Calu3 (cell line): ENCODE data around the gene COL6A3. TPM values are rescaled to one million over a fixed set of nuclear protein-coding genes. Genes with fewer than 3 reads are reported as not detected.
"Not testable (repeated sequence)": the region's sequence is repeated elsewhere in the genome, so short reads cannot be mapped to it uniquely, and the experiment has no call there.

Source experiments
- BruUV-seq: library from RNA; stranded (reverse); fragments of 400-500 nt; replicated peaks from 2 replicates; lab custom pipeline; 2021; lab: Mats Ljungman, UMichigan
- CTCF ChIA-PET: fragments of 300-600 bp; sonication (Branson Sonifier 250); formaldehyde crosslinking; loops from one replicate; lab custom pipeline; 2022; ENCODE audit warnings: antibody characterized with exemption; lab: Charles Lee
- DNase-seq: peaks from one replicate; pipeline ENCODE4 v3.0.0; 2022
- H3K27ac Mint-ChIP-seq: one replicate; pipeline ENCODE4 v1.8.0; 2022; ENCODE audit warnings: mixed read lengths; ENCODE audit not compliant: unreplicated experiment
- H3K27me3 Mint-ChIP-seq: one replicate; pipeline ENCODE4 v1.8.0; 2022; ENCODE audit warnings: mixed read lengths; ENCODE audit not compliant: unreplicated experiment
- H3K36me3 Mint-ChIP-seq: one replicate; pipeline ENCODE4 v1.8.0; 2022; ENCODE audit warnings: mild to moderate bottlenecking, moderate library complexity, mixed read lengths; ENCODE audit not compliant: insufficient read depth, unreplicated experiment
- H3K4me1 Mint-ChIP-seq: one replicate; pipeline ENCODE4 v1.8.0; 2022; ENCODE audit warnings: mild to moderate bottlenecking, low read depth, mixed read lengths; ENCODE audit not compliant: unreplicated experiment
- H3K4me3 Mint-ChIP-seq: one replicate; pipeline ENCODE4 v1.8.0; 2022; ENCODE audit warnings: mild to moderate bottlenecking, low read depth, moderate library complexity, mixed read lengths; ENCODE audit not compliant: unreplicated experiment
- H3K9me3 Mint-ChIP-seq: one replicate; pipeline ENCODE4 v1.8.0; 2022; ENCODE audit warnings: low read depth, mixed read lengths; ENCODE audit not compliant: unreplicated experiment
- intact Hi-C: fragments of 100-400 bp; cut with micrococcal nuclease; formaldehyde crosslinking; loops from one replicate; pipeline ENCODE4 v1.10.0; 2022; ENCODE audit not compliant: unreplicated experiment
- total RNA-seq: library from RNA; stranded (reverse); gene quantifications from 2 replicates; pipeline ENCODE4 v1.2.3, GENCODE V29; 2022
- TF ChIP-seq, protein P1 (sequence below): fragments of 200-600 bp; IDR thresholded peaks from one replicate; pipeline ENCODE4 v1.8.0; 2022; ENCODE audit warnings: antibody characterized with exemption; ENCODE audit not compliant: unreplicated experiment

The COL6A3 gene
- total RNA-seq, 1 experiment from 2014 or later = 0.07 TPM

DNA sequence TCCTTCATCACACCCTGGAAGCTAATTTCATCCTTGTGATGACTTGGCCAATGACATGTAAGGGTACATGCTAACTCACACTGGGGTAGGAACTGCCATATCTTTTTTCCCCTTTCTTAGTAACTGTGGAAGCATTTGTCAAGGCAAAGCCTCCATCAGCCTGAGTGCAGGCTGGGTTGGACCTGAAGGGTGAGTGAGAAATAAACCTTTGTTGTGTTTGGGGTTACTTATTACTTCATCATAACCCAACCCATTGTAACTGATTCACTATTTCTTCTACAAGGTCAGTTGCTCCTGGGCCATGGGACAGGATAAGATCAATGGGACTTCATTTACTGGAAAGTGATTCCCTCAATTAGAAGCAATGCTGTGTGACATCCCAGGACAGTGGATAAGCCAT is 108.4 kb downstream of the COL6A3 start:
- peaks cover 25% of the 10 kb centered on the region for H3K4me1 Mint-ChIP-seq
- TF ChIP-seq, protein P1, sequence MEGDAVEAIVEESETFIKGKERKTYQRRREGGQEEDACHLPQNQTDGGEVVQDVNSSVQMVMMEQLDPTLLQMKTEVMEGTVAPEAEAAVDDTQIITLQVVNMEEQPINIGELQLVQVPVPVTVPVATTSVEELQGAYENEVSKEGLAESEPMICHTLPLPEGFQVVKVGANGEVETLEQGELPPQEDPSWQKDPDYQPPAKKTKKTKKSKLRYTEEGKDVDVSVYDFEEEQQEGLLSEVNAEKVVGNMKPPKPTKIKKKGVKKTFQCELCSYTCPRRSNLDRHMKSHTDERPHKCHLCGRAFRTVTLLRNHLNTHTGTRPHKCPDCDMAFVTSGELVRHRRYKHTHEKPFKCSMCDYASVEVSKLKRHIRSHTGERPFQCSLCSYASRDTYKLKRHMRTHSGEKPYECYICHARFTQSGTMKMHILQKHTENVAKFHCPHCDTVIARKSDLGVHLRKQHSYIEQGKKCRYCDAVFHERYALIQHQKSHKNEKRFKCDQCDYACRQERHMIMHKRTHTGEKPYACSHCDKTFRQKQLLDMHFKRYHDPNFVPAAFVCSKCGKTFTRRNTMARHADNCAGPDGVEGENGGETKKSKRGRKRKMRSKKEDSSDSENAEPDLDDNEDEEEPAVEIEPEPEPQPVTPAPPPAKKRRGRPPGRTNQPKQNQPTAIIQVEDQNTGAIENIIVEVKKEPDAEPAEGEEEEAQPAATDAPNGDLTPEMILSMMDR = no peak
- CTCF ChIA-PET = no interaction called here

DNA sequence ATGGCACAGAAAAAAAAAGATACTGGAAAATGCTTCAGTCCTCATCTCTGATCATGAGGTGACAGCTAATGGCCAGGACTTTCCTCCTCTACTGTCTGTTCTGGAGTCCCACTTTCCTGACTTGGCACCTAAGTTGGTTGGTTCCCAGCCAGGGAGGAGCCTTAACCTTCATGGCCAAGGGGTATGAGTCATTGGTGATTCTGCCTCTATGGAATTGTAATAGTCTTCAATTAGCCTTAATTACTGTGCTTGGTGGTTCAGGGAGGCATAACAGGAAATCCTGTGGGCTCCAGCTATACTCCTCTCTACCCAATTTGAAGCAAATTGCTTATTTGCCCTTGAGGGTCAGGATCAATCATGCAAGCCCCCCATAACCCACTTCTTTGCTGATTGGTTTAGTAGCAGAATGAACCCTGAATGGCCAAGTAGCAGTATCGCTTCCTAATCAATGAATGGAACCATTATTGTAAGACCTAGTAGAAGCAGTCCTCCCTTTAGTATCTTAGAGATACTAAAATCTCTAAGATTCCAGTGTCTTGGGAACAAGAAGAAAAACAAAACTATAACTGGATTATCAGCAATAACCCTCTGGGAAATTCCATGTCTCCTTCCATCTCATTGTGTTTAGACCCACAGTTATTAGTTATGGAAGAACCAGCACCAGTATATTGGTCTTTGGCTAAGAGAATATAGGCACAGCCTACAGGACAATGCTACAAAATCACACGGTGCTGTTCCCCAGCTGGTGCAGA is 109.0 kb downstream of the COL6A3 start:
- TF ChIP-seq, protein P1 = no peak
- Mint-ChIP-seq H3K9me3 (peaks cover 9% of the 10 kb centered on the region), H3K27ac (no peak overlapping the region), H3K27me3 (peaks cover 52% of the 10 kb centered on the region), H3K4me3 (no peak overlapping the region), H3K36me3 (peaks cover 5% of the 10 kb centered on the region), H3K4me1 (peaks cover 25% of the 10 kb centered on the region)
- CTCF ChIA-PET = no interaction called here
- BruUV-seq = no TSS peak
- intact Hi-C loops = no loop called here
- DNase-seq = no peak

More for the DNA sequence above, 108.4 kb downstream of the COL6A3 start:
- intact Hi-C loops = no loop called here
- Mint-ChIP-seq H3K27me3 (peaks cover 48% of the 10 kb centered on the region), H3K9me3 (peaks cover 9% of the 10 kb centered on the region), H3K4me3 (no peak overlapping the region), H3K36me3 (peaks cover 5% of the 10 kb centered on the region), H3K27ac (no peak overlapping the region)
- BruUV-seq = no TSS peak
- no peak for DNase-seq

DNA sequence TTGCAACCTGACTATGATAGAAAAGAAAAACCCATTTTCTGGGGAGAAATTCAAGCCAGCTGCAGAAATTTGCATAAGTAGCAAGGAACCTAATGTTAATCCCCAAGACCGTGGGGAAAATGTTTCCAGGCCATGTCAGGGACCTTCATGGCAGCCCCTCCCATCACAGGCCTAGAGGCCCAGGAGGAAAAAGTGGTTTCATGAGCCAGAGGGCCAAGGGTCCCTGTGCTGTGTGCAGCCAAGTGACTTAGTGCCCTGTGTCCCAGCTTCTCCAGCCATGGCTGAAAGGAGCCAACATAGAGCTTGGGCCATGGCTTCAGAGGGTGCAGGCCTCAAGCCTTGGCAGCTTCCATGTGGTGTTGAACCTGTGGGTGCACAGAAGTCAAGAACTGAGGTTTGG is 110.7 kb downstream of the COL6A3 start:
- H3K27ac Mint-ChIP-seq, intact Hi-C loops, BruUV-seq, H3K4me3 Mint-ChIP-seq, CTCF ChIA-PET, DNase-seq, H3K9me3 Mint-ChIP-seq: not testable (repeated sequence)
- Mint-ChIP-seq H3K4me1 (peaks cover 32% of the 10 kb centered on the region), H3K36me3 (peaks cover 11% of the 10 kb centered on the region), H3K27me3 (peaks cover 36% of the 10 kb centered on the region)

DNA sequence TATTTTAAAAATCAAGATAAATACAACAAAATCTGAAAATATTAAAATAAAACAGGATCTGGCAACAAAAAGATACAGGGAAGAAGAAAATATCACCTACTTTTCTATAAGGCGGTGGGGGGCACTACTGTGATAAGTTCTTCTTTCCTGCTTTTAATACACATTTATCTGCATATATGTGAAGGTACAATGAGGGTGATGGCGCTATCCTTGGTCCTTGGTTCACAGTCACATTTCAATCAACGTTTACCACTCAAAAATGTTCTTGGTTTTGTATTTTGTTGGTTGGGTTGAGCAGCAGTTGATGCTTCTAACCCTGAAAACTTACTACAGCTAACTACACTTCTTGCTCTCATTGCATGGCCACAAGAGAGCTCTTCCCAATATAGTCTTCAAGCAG is 112.4 kb downstream of the COL6A3 start:
- peaks cover 46% of the 10 kb centered on the region for H3K4me1 Mint-ChIP-seq
- no TSS peak for BruUV-seq
- intact Hi-C loops = no loop called here
- H3K27ac Mint-ChIP-seq = no peak overlapping the region
- H3K27me3 Mint-ChIP-seq = peaks cover 20% of the 10 kb centered on the region
- TF ChIP-seq, protein P1 = no peak
- CTCF ChIA-PET = no interaction called here
- peaks cover 9% of the 10 kb centered on the region for H3K9me3 Mint-ChIP-seq
- no peak for DNase-seq
- peaks cover 9% of the 10 kb centered on the region for H3K36me3 Mint-ChIP-seq
- no peak overlapping the region for H3K4me3 Mint-ChIP-seq

DNA sequence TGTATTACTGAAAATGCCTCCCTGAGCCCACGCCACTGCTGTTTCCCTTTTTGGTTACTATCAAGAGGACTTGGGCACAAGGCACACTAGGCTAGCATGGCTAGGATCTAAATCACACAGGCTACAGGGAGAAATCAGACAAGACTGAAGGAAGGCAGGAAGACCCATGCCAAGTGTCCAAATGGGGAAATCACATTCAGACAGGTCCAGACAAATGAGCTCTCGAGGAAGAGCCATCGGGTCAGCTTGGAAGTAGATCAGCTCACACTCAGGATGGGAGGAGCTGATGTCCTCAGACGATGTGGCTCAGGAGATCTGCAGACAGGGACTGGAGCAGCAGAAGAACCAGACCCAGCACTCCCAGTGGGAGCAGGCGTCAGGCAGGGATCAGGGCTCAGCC is 113.2 kb downstream of the COL6A3 start:
- Mint-ChIP-seq H3K4me3 (no peak overlapping the region), H3K27ac (no peak overlapping the region), H3K4me1 (peaks cover 37% of the 10 kb centered on the region), H3K36me3 (peaks cover 7% of the 10 kb centered on the region), H3K27me3 (peaks cover 13% of the 10 kb centered on the region), H3K9me3 (peaks cover 9% of the 10 kb centered on the region)
- no TSS peak for BruUV-seq
- DNase-seq = no peak
- intact Hi-C loops = no loop called here
- CTCF ChIA-PET = no interaction called here
- TF ChIP-seq, protein P1 = no peak
